HEK293 (cell line): Measurements from ENCODE around the gene PLS3.

ENCODE experiments used
- HOXD13 ChIP-seq: sonication (generic); formaldehyde crosslinking; IDR thresholded peaks from 2 replicates; pipeline ENCODE4 v1.8.0; 2022; ENCODE audit warnings: missing genetic modification reagents, borderline replicate concordance
- IKZF3 ChIP-seq: fragments of 450-650 bp; IDR thresholded peaks from 2 replicates; pipeline ENCODE4 v1.5.0; 2018; ENCODE audit warnings: missing biosample characterization, mild to moderate bottlenecking, missing genetic modification characterization, moderate library complexity
- ZBTB20 ChIP-seq: fragments of 450-650 bp; formaldehyde crosslinking; IDR thresholded peaks from 2 replicates; pipeline ENCODE4 v1.5.1; 2016; ENCODE audit warnings: missing biosample characterization, missing genetic modification characterization
- ZNF114 ChIP-seq: fragments of 450-650 bp; formaldehyde crosslinking; IDR thresholded peaks from 2 replicates; pipeline ENCODE4 v1.5.0; 2017; ENCODE audit warnings: missing biosample characterization, missing genetic modification characterization
- ZNF23 ChIP-seq: fragments of 450-650 bp; formaldehyde crosslinking; IDR thresholded peaks from 2 replicates; pipeline ENCODE4 v1.5.1; 2016; ENCODE audit warnings: missing biosample characterization, missing genetic modification characterization, borderline replicate concordance
- ZNF274 ChIP-seq, 2 experiments: fragments of 200-500 bp in 1 of 2; fragments of 450-650 bp in 1 of 2; sonication (Bioruptor generic) in 1 of 2; formaldehyde crosslinking in 1 of 2; IDR thresholded peaks; 2 replicates each; pipeline versions ENCODE4 v1.5.1 to v1.6.1; 2014 to 2016; ENCODE audit warnings: borderline replicate concordance in 1 of 2, inconsistent platforms in 1 of 2, low read length in 1 of 2, missing biosample characterization in 1 of 2, missing genetic modification characterization in 1 of 2
- ZNF324 ChIP-seq: fragments of 450-650 bp; formaldehyde crosslinking; IDR thresholded peaks from 2 replicates; pipeline ENCODE4 v1.5.1; 2016; ENCODE audit warnings: missing biosample characterization, missing genetic modification characterization
- ZNF530 ChIP-seq: fragments of 450-650 bp; formaldehyde crosslinking; IDR thresholded peaks from 2 replicates; pipeline ENCODE4 v1.5.1; 2016; ENCODE audit warnings: low read depth, missing biosample characterization, missing genetic modification characterization
- ZNF600 ChIP-seq: fragments of 450-650 bp; formaldehyde crosslinking; IDR thresholded peaks from 2 replicates; pipeline ENCODE4 v1.5.1; 2016; ENCODE audit warnings: missing biosample characterization, missing genetic modification characterization
- ZNF768 ChIP-seq: fragments of 450-650 bp; formaldehyde crosslinking; IDR thresholded peaks from 2 replicates; pipeline ENCODE4 v1.5.1; 2018; ENCODE audit warnings: missing biosample characterization, mild to moderate bottlenecking, missing genetic modification characterization
- ZNF792 ChIP-seq: fragments of 450-650 bp; formaldehyde crosslinking; IDR thresholded peaks from 2 replicates; pipeline ENCODE4 v1.5.1; 2016; ENCODE audit warnings: missing biosample characterization, missing genetic modification characterization
- TF ChIP-seq, protein P1 (sequence below): fragments of 450-650 bp; formaldehyde crosslinking; IDR thresholded peaks from 2 replicates; pipeline ENCODE4 v1.5.1; 2016; ENCODE audit warnings: missing biosample characterization, missing genetic modification characterization
- TF ChIP-seq, protein P2 (sequence below): fragments of 450-650 bp; formaldehyde crosslinking; conservative IDR thresholded peaks from 2 replicates; pipeline ENCODE4 v1.5.1; 2016; ENCODE audit warnings: low read depth, missing biosample characterization, missing genetic modification characterization

DNA sequence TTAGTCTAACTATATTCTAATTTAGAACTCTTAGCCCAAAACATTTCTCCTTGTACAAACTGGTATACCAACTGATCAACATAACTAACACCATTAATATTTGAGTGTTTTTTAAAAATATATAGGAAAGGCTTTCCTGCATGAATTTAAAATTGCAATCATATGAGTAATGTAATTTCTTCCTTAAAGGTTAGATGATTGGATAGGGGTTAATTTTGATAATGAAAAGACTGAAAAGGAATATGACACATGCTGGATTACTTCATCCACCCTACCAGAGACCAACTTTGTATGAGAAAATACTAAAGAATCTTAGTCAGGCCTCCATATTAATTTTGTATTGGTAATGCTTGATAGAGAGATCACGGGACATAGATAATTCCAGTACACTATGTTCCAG lies 25.1 kb upstream of the PLS3 start:
- TF ChIP-seq IKZF3 (tag by site-specific recombination) (no peak), ZNF600 (tag by site-specific recombination) (no peak), ZNF768 (tag by site-specific recombination) (no peak), ZNF792 (tag by site-specific recombination) (no peak), ZNF324 (no peak), ZNF274 (IDR thresholded peaks at IDR 0.05; ENCODE audit: low read length) (no peak), ZNF274 (tag by site-specific recombination; IDR thresholded peaks at IDR 0.05; ENCODE audit: borderline replicate concordance) (no peak), ZBTB20 (no peak), ZNF530 (tag by site-specific recombination) (no peak), ZNF23 (tag by site-specific recombination) (no peak), HOXD13 (CRISPR knock-in tag) (no peak), ZNF114 (tag by site-specific recombination) (no peak)
- TF ChIP-seq, protein P1, sequence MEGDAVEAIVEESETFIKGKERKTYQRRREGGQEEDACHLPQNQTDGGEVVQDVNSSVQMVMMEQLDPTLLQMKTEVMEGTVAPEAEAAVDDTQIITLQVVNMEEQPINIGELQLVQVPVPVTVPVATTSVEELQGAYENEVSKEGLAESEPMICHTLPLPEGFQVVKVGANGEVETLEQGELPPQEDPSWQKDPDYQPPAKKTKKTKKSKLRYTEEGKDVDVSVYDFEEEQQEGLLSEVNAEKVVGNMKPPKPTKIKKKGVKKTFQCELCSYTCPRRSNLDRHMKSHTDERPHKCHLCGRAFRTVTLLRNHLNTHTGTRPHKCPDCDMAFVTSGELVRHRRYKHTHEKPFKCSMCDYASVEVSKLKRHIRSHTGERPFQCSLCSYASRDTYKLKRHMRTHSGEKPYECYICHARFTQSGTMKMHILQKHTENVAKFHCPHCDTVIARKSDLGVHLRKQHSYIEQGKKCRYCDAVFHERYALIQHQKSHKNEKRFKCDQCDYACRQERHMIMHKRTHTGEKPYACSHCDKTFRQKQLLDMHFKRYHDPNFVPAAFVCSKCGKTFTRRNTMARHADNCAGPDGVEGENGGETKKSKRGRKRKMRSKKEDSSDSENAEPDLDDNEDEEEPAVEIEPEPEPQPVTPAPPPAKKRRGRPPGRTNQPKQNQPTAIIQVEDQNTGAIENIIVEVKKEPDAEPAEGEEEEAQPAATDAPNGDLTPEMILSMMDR, result no peak
- TF ChIP-seq, protein P2, sequence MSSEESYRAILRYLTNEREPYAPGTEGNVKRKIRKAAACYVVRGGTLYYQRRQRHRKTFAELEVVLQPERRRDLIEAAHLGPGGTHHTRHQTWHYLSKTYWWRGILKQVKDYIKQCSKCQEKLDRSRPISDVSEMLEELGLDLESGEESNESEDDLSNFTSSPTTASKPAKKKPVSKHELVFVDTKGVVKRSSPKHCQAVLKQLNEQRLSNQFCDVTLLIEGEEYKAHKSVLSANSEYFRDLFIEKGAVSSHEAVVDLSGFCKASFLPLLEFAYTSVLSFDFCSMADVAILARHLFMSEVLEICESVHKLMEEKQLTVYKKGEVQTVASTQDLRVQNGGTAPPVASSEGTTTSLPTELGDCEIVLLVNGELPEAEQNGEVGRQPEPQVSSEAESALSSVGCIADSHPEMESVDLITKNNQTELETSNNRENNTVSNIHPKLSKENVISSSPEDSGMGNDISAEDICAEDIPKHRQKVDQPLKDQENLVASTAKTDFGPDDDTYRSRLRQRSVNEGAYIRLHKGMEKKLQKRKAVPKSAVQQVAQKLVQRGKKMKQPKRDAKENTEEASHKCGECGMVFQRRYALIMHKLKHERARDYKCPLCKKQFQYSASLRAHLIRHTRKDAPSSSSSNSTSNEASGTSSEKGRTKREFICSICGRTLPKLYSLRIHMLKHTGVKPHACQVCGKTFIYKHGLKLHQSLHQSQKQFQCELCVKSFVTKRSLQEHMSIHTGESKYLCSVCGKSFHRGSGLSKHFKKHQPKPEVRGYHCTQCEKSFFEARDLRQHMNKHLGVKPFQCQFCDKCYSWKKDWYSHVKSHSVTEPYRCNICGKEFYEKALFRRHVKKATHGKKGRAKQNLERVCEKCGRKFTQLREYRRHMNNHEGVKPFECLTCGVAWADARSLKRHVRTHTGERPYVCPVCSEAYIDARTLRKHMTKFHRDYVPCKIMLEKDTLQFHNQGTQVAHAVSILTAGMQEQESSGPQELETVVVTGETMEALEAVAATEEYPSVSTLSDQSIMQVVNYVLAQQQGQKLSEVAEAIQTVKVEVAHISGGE (tag by site-specific recombination), result no peak
